GM12801 (cell line): ENCODE results near the gene SLC37A2.

Experiments used
- CTCF ChIP-seq: IDR thresholded peaks from one replicate; pipeline ENCODE4 v1.5.1; 2011; ENCODE audit warnings: control low read depth; ENCODE audit not compliant: insufficient read length; ENCODE audit errors: extremely low read depth

SLC37A2 gene

GRCh38 chr11:125062931-125063428 is at the start of gene SLC37A2:
Gene SLC37A2, plus strand, starts transcription at chr11:125063305. Its CDS starts 63 bp downstream, at chr11:125063368.
- no peak for TF ChIP-seq CTCF

GRCh38 chr11:125016413-125016812 is 46.7 kb upstream of the SLC37A2 start:
- TF ChIP-seq CTCF = no peak

- TF ChIP-seq CTCF = no peak
Observed at GRCh38 chr11:125020342-125020741, 42.8 kb upstream of the SLC37A2 start.

GRCh38 chr11:125022551-125022950 is 40.6 kb upstream of the SLC37A2 start:
- no peak for TF ChIP-seq CTCF

- no peak for TF ChIP-seq CTCF
Observed at GRCh38 chr11:125025968-125026367, 37.1 kb upstream of the SLC37A2 start.

- TF ChIP-seq CTCF = no peak
Observed at GRCh38 chr11:125036933-125037332, 26.2 kb upstream of the SLC37A2 start.

- TF ChIP-seq CTCF = no peak
Observed at GRCh38 chr11:125049164-125049792, 13.8 kb upstream of the SLC37A2 start.

GRCh38 chr11:125052047-125052446 is 11.1 kb upstream of the SLC37A2 start:
- no peak for TF ChIP-seq CTCF
